A549 treated with CpdA at 1 μM for 4 hours (cell line): ENCODE measurements around the gene NEU1. TPM values are rescaled to one million over a fixed set of nuclear protein-coding genes. Genes with fewer than 3 reads are reported as not detected.

Experiments
- total RNA-seq: library from RNA; stranded (reverse); fragments of 200-300 nt; extraction: Qiagen RNA extraction; gene quantifications from 5 replicates; pipeline ENCODE4 v1.2.3, GENCODE V29; 2022; ENCODE audit warnings: low read depth

NEU1 gene
- 25.3 to 37.2 TPM (median 30.6 TPM) in 5 replicates for total RNA-seq

DNA sequence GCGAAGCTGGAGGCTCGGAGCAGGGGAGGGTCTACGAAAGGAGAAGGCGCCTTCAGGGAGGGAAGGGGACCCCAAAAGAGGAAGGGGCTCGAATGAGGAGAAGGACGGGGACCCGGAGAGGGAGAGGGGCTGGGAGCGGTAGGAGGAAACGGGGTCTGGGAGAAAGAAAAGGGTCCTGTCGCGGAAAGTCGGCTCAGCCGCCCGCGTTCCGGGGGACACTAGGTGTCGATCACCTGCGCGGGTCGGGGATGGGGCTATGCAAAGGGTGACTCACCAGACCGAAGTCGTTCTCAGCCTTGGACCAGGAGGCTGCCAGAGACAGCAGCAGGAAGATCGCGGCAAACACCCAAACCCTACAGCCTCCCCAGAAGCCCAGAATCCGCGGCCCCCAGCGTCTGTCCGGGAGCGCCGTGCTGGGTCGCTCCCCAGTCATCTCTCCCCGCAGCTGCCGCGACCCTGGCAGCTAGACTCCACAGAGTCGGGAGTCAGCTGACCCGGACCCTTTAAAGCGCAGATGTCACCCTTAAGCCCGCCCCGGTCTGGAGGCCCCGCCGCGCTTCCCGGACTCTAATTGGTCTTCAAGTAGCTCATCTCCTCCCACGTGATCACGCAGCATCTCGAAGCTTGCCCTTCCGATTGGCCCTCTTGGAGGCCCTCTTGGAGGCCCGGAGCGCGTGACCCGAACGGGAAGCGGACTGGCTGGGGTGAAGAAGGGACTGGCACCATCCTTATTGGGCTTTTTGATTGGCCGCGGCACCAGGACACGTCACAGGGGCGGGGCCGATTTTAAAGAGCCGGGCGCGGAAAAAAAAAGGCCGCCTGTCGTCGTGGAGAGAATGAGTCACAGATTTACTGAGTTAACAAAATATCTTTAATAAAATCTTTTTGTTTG is at the start of gene NEU1:
NEU1 (minus strand) TSS at position 478 of the 892 bp plus-strand sequence; CDS start at position 433, 45 bp downstream.

DNA sequence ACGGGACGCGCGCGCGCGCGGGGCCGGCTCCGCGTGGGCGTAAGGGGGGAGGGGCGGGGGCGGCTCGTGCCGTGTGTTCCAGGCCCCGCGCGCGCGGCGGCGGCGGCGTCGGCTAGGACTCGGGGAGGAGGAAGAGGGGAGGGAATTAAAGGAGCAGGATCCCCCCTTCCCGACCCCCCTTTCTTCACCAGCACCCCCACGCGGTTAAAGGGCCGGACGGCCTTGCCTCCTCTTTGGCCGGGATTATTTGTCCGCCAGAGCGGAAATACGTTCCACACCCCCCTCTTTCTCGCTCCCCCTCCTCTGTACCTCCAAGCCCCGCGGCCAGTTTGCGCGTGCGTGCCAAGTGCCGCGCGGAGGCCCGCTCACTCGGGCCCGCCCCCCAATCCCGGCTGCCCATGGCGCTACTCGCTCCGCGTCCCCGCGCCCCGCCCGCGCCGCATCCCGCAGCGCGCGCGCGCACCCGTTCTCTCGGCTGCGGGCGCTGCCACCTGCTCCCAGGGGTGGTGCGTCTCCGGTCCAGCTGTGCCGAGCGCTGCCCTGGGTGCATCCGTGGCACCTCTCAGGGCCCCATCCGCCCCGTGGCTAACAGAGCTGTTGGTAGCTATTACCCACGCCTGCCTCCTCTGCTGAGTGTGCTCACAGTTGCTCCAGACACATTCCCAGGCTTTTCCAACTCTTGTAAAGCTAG is 39.5 kb upstream of the NEU1 start, which contains the start of gene ZBTB12:
ZBTB12 (minus strand) TSS at position 134 of the 691 bp plus-strand sequence. CDS start 781 bp downstream, outside the sequence.

DNA sequence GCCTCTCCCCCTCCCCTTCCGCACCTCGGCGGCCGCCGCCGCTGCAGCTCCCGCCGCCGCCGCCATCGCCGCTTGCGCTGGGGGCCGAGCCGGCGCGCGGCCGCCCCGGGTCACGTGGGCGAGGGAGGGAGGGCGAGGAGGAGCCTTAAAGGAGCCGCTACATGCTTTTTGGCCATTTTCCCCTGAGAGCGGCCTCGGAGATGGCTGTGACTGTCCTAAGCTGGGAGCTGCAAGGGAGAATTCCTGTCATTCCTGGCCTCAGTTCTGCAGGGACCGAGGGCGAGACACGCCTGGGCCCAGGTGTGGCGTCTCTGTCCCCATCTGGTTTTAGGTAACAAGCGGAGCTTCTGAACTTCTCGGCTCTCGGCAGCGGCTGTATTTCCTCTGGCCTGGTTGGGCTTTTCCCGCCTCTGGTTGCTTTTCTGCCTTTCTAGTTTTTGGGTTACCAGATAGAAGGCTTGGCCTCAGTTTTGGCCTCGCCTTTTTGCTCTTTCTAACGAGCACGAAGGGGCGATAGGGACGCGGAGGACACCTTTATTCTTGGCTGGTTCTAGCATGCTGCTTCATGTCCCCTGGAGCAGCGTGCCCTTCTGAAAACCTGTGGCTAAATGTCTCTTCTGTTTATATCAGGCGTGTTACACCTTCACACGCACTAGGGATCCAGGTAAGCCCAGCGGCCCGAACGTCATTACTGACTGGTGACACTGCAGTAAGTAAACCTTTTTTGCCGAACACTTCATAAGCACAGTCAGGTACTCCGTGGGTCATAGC is 35.2 kb upstream of the NEU1 start, which contains the start of gene EHMT2:
EHMT2 (minus strand) TSS at position 87 of the 771 bp plus-strand sequence; CDS start at position 66, 21 bp downstream.

DNA sequence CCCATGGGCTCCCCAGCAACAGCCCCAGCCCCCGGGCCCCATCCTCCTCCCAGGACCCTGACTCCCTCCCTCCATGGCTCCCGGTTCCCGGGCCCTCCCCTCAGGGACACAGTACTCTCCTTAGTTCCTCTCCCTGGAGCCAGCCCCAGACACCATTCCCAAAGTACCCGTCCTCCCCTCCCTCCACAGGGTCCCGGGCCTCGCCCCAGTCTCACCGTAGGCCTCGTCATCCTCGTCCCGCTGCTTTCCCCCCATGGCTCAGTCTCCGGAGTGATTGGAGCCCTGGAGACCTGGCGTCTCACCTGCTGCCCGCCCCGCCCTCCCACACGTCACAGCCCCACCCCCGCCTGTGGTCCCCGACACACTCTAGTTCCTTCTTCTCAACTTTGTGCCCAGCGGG is 16.1 kb upstream of the NEU1 start, which contains the start of gene SLC44A4:
SLC44A4 (minus strand) TSS at position 272 of the 400 bp plus-strand sequence; CDS start at position 255, 17 bp downstream.

DNA sequence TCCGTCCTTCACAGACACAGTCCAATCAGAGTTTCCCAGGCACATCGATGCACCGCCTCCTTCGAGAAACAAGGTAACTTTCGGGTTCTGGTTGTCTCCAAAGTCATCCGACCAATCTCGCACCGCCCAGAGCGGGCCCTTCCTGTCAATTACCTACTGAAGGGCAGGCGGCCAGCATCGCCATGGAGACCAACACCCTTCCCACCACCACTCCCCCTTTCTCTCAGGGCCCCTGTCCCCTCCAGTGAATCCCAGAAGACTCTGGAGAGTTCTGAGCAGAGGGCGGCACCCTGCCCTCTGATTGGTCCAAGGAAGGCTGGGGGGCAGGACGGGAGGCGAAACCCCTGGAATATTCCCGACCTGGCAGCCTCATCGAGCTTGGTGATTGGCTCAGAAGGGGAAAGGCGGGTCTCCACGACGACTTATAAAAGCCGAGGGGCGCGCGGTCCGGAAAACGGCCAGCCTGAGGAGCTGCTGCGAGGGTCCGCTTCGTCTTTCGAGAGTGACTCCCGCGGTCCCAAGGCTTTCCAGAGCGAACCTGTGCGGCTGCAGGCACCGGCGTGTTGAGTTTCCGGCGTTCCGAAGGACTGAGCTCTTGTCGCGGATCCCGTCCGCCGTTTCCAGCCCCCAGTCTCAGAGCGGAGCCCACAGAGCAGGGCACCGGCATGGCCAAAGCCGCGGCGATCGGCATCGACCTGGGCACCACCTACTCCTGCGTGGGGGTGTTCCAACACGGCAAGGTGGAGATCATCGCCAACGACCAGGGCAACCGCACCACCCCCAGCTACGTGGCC is 35.1 kb downstream of the NEU1 start, which contains the start of gene HSPA1B:
HSPA1B (plus strand) TSS at position 453 of the 794 bp plus-strand sequence; CDS start at position 666, 213 bp downstream.

DNA sequence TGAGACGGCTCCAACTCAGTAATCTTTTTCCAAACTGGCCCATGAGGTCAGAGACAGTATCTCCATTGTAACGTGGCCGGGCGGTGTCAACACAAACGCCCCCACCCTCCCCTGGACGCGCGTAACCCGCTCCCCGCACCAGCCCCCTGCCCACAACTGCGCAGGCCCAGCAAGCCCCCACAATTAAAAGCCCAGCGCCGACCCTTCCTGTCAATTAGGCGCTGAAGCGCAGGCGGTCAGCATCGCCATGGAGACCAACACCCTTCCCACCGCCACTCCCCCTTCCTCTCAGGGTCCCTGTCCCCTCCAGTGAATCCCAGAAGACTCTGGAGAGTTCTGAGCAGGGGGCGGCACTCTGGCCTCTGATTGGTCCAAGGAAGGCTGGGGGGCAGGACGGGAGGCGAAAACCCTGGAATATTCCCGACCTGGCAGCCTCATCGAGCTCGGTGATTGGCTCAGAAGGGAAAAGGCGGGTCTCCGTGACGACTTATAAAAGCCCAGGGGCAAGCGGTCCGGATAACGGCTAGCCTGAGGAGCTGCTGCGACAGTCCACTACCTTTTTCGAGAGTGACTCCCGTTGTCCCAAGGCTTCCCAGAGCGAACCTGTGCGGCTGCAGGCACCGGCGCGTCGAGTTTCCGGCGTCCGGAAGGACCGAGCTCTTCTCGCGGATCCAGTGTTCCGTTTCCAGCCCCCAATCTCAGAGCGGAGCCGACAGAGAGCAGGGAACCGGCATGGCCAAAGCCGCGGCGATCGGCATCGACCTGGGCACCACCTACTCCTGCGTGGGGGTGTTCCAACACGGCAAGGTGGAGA is 47.4 kb downstream of the NEU1 start, which contains the start of the genes HSPA1A and HSPA1L:
HSPA1A (plus strand) TSS at position 519 of the 814 bp plus-strand sequence; CDS start at position 733, 214 bp downstream.
HSPA1L (minus strand) TSS at position 259 of the 814 bp plus-strand sequence. CDS start 3,311 bp downstream, outside the sequence.

Other genes with a start within 250 kb of the NEU1 start
- gene AIF1, start 247.6 kb downstream of the NEU1 start, total RNA-seq: not detected in 5 replicates
- gene PRRC2A, start 242.1 kb downstream of the NEU1 start, total RNA-seq: 70.6 to 97.9 TPM (median 90.8 TPM) in 5 replicates
- 115 to 151 TPM (median 145 TPM) in 5 replicates for gene BAG6, start 210.2 kb downstream of the NEU1 start, total RNA-seq
- gene APOM, start 206.9 kb downstream of the NEU1 start, total RNA-seq: 1.8 to 4.8 TPM (median 3.2 TPM) in 5 replicates
- 10.5 to 13.0 TPM (median 12.2 TPM) in 5 replicates for gene C6orf47, start 202.0 kb downstream of the NEU1 start, total RNA-seq
- 9.3 to 14.1 TPM (median 12.7 TPM) in 5 replicates for gene GPANK1, start 197.8 kb downstream of the NEU1 start, total RNA-seq
- 168 to 184 TPM (median 180 TPM) in 5 replicates for gene CSNK2B, start 196.7 kb downstream of the NEU1 start, total RNA-seq
- gene LY6G5B, start 192.8 kb downstream of the NEU1 start, total RNA-seq: 3.6 to 6.3 TPM (median 5.0 TPM) in 5 replicates
- 0.51 to 2.4 TPM (median 1.4 TPM) in 5 replicates for gene LY6G5C, start 181.8 kb downstream of the NEU1 start, total RNA-seq
- 15.6 to 21.2 TPM (median 19.2 TPM) in 5 replicates for gene ABHD16A, start 159.5 kb downstream of the NEU1 start, total RNA-seq
- not detected in 5 replicates for gene LY6G6F, start 156.0 kb downstream of the NEU1 start, total RNA-seq
- not detected in 5 replicates for gene LY6G6D, start 147.5 kb downstream of the NEU1 start, total RNA-seq
- 0.11 TPM in 1 of 5 replicates, not detected in the others for gene LY6G6C, start 141.1 kb downstream of the NEU1 start, total RNA-seq
- not detected in 5 replicates for gene MPIG6B, start 139.4 kb downstream of the NEU1 start, total RNA-seq
- 25.6 to 30.4 TPM (median 28.7 TPM) in 5 replicates for gene DDAH2, start 133.5 kb downstream of the NEU1 start, total RNA-seq
- 495 to 530 TPM (median 516 TPM) in 5 replicates for gene CLIC1, start 126.3 kb downstream of the NEU1 start, total RNA-seq
- gene MSH5, start 122.8 kb downstream of the NEU1 start, total RNA-seq: 12.1 to 16.5 TPM (median 15.1 TPM) in 5 replicates
- 3.6 to 5.9 TPM (median 4.7 TPM) in 5 replicates for gene SAPCD1, start 100.2 kb downstream of the NEU1 start, total RNA-seq
- gene VWA7, start 85.5 kb downstream of the NEU1 start, total RNA-seq: 0.61 to 2.0 TPM (median 1.5 TPM) in 5 replicates
- 50.8 to 60.2 TPM (median 57.2 TPM) in 5 replicates for gene VARS1, start 67.1 kb downstream of the NEU1 start, total RNA-seq
- gene LSM2, start 55.9 kb downstream of the NEU1 start, total RNA-seq: 49.7 to 68.8 TPM (median 64.6 TPM) in 5 replicates
- 1.3 to 2.2 TPM (median 2.1 TPM) in 5 replicates for gene HSPA1L, start 47.5 kb downstream of the NEU1 start, total RNA-seq
- 218 to 535 TPM (median 388 TPM) in 5 replicates for gene HSPA1A, start 47.3 kb downstream of the NEU1 start, total RNA-seq
- 167 to 379 TPM (median 289 TPM) in 5 replicates for gene HSPA1B, start 35.1 kb downstream of the NEU1 start, total RNA-seq
- gene SLC44A4, start 16.2 kb upstream of the NEU1 start, total RNA-seq: 0.10 to 0.14 TPM (median 0.13 TPM) in 3 of 5 replicates, not detected in the others
- gene EHMT2, start 34.9 kb upstream of the NEU1 start, total RNA-seq: 25.6 to 34.6 TPM (median 30.8 TPM) in 5 replicates
- 3.2 to 5.4 TPM (median 4.8 TPM) in 5 replicates for gene ZBTB12, start 39.3 kb upstream of the NEU1 start, total RNA-seq
- gene C2, start 64.9 kb upstream of the NEU1 start, total RNA-seq: 0.19 to 0.66 TPM (median 0.27 TPM) in 5 replicates
- 1.4 to 3.1 TPM (median 2.1 TPM) in 5 replicates for gene CFB, start 83.3 kb upstream of the NEU1 start, total RNA-seq
- 74.0 to 93.6 TPM (median 77.4 TPM) in 5 replicates for gene NELFE, start 96.2 kb upstream of the NEU1 start, total RNA-seq
- 22.7 to 25.6 TPM (median 24.7 TPM) in 5 replicates for gene SKIC2, start 96.4 kb upstream of the NEU1 start, total RNA-seq
- 9.7 to 13.2 TPM (median 11.9 TPM) in 5 replicates for gene DXO, start 109.3 kb upstream of the NEU1 start, total RNA-seq
- gene C4A, start 119.2 kb upstream of the NEU1 start, total RNA-seq: 0.48 to 1.3 TPM (median 0.98 TPM) in 5 replicates
- 0.56 to 1.3 TPM (median 0.94 TPM) in 5 replicates for gene C4B, start 152.0 kb upstream of the NEU1 start, total RNA-seq
- not detected in 5 replicates for gene CYP21A2, start 175.6 kb upstream of the NEU1 start, total RNA-seq
- gene TNXB, start 246.5 kb upstream of the NEU1 start, total RNA-seq: 0.42 to 0.92 TPM (median 0.67 TPM) in 5 replicates